ENCODE results near the gene KLF13. TPM values are rescaled to one million over a fixed set of nuclear protein-coding genes. Genes with fewer than 3 reads are reported as not detected.
A peak's percentile ranks its signal among the peaks of the same experiment; 100 is the strongest.

KLF13 gene
- total RNA-seq, 4 donors from 2014 or later, result 18.3 to 50.2 (median 32.9) TPM

GRCh38 chr15:31279221-31280045 is 47.2 kb upstream of the KLF13 start:
- Histone ChIP-seq H3K27me3 (no peaks in the 10 kb centered on the region), H3K27ac (no peak overlapping the region), H3K36me3 (no peaks in the 10 kb centered on the region), H3K4me3 (no peak overlapping the region), H3K4me1 (peaks cover 0 to 5% of the 10 kb centered on the region in 2 donors), H3K9me3 (no peaks in the 10 kb centered on the region)
- DNase-seq (peak in 1 of 2 donors; percentile 11), ATAC-seq (peak in 1 of 2 donors; percentile 16)
- no peak for TF ChIP-seq CTCF (IDR thresholded peaks at IDR 0.05 in 4 of 5, conservative IDR thresholded peaks at IDR 0.05 in 1 of 5)
- TF ChIP-seq POLR2A (IDR thresholded peaks at IDR 0.05), result no peak
- in situ Hi-C loops (cut with MboI; ENCODE audit: low sequenced_read_pairs in 4 of 4), result no loop called here
- intact Hi-C loops (cut with DNase I; ENCODE audit: low total_unique reads), result loop anchor here (5.0 kb wide), 1 partner anchor 72 kb away; no protein-coding TSS in a partner anchor

GRCh38 chr15:31280046-31280830 is 46.4 kb upstream of the KLF13 start:
- in situ Hi-C loops (cut with MboI; ENCODE audit: low sequenced_read_pairs in 4 of 4) (no loop called here), intact Hi-C loops (cut with DNase I; ENCODE audit: low total_unique reads) (no loop called here)
- Histone ChIP-seq H3K27ac (no peak overlapping the region), H3K4me1 (peaks cover 0 to 5% of the 10 kb centered on the region in 2 donors), H3K9me3 (no peaks in the 10 kb centered on the region), H3K36me3 (no peaks in the 10 kb centered on the region), H3K27me3 (no peaks in the 10 kb centered on the region), H3K4me3 (no peak overlapping the region)
- DNase-seq (peak in 1 of 2 donors; percentile 13), ATAC-seq (peak in 1 of 2 donors; percentile 19)
- no peak for TF ChIP-seq POLR2A (IDR thresholded peaks at IDR 0.05)
- no peak for TF ChIP-seq CTCF (IDR thresholded peaks at IDR 0.05 in 4 of 5, conservative IDR thresholded peaks at IDR 0.05 in 1 of 5)

- TF ChIP-seq CTCF (IDR thresholded peaks at IDR 0.05 in 4 of 5, conservative IDR thresholded peaks at IDR 0.05 in 1 of 5), result no peak
- no peak for TF ChIP-seq POLR2A (IDR thresholded peaks at IDR 0.05)
- peaks cover 0 to 5% of the 10 kb centered on the region in 2 donors for H3K4me1 ChIP-seq
- H3K27me3 ChIP-seq, result no peaks in the 10 kb centered on the region
- H3K27ac ChIP-seq, result no peak overlapping the region
- no peak overlapping the region for H3K4me3 ChIP-seq
- no peaks in the 10 kb centered on the region for H3K9me3 ChIP-seq
- DNase-seq, result no peak
- intact Hi-C loops (cut with DNase I; ENCODE audit: low total_unique reads), result no loop called here
- in situ Hi-C loops (cut with MboI; ENCODE audit: low sequenced_read_pairs in 4 of 4), result no loop called here
- no peak for ATAC-seq
- no peaks in the 10 kb centered on the region for H3K36me3 ChIP-seq
These were observed 45.8 kb upstream of the KLF13 start for GRCh38 chr15:31280831-31281216.

GRCh38 chr15:31283043-31283442 is 43.6 kb upstream of the KLF13 start:
- intact Hi-C loops (cut with DNase I; ENCODE audit: low total_unique reads) (no loop called here), in situ Hi-C loops (cut with MboI; ENCODE audit: low sequenced_read_pairs in 4 of 4) (no loop called here)
- Histone ChIP-seq H3K9me3 (no peaks in the 10 kb centered on the region), H3K4me3 (no peak overlapping the region), H3K27ac (no peak overlapping the region), H3K4me1 (peaks cover 0 to 5% of the 10 kb centered on the region in 2 donors), H3K27me3 (no peaks in the 10 kb centered on the region), H3K36me3 (no peaks in the 10 kb centered on the region)
- ATAC-seq (no peak), DNase-seq (no peak)
- TF ChIP-seq CTCF (IDR thresholded peaks at IDR 0.05 in 4 of 5, conservative IDR thresholded peaks at IDR 0.05 in 1 of 5) (no peak), POLR2A (IDR thresholded peaks at IDR 0.05) (no peak)
